Activated CD4-positive, alpha-beta T cell treated with anti-CD3 and anti-CD28 coated beads, Interleukin-2, Interleukin-4, amounts not matched to agents 100 ng/mL and 50 ng/mL, durations not matched to agents 16 hours and 8 hours (primary cell): ENCODE results near the gene PCAT6.
A peak's percentile ranks its signal among the peaks of the same experiment; 100 is the strongest.
"Not testable (repeated sequence)": the region's sequence is repeated elsewhere in the genome, so short reads cannot be mapped to it uniquely, and the experiment has no call there.

Source experiments
- DNase-seq: peaks from one replicate; pipeline ENCODE4 v3.0.0-alpha.2; 2020; ENCODE audit warnings: low spot score

Gene PCAT6

DNA sequence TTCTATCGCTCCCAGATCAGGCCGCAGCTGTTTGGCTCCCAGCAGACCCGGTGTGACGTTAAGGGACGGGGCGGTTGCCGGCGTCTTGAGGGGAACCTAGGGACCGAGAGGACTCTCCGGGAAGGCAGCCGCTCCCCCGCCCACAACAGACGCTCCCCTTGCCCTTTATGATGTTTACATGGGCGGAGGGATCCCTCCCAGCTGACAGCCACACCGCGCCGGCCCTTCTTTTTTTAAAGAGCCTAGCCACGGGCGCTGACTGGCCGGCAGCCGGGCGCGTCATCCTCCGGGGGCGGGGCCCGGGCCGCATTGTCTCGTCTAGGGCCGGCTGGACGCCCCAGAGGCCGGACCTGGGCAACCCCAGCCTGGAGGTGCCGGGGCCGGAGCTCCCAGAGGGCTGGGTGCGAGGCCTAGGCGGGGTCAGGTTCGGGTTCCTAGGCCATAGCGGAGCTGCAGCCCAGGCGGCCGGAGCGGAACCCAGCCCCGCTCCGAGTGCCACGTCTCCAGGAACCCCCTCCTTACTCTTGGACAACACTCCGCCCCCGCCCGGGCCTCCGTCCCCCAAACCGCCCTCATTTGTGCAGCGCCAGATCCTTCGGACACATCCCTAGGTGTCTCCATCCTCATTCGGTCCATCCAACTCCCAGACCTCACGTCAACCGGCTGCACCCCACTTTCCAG, at the start of gene PCAT6:
TSS of gene PCAT6 (plus strand) at position 340 of the 681 bp plus-strand sequence.
- DNase-seq: peak; percentile 89

DNA sequence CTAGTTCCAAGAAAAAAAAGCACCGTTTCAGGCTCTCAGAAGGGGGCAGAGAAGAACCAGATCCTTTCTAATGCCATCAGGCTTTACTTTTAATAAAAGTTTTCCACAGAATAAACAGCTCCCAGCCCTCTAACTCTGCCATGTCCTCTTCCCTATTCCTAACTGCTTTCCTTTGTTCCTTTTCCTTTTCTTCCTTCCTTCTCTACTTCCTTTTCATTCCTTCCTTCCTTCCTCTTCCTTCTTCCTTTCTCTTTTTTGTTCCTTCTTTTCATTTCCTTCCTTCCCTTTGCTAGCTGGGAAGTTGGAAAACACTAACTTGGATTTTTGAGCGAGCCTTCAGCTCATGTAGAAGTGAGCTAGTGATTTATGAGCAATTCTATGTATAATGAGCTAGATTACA, 48.7 kb upstream of the PCAT6 start:
- DNase-seq: no peak

GRCh38 chr1:202765721-202766120, 45.0 kb upstream of the PCAT6 start:
- no peak for DNase-seq

- no peak for DNase-seq
Observed at GRCh38 chr1:202770135-202770534, 40.6 kb upstream of the PCAT6 start.

DNA sequence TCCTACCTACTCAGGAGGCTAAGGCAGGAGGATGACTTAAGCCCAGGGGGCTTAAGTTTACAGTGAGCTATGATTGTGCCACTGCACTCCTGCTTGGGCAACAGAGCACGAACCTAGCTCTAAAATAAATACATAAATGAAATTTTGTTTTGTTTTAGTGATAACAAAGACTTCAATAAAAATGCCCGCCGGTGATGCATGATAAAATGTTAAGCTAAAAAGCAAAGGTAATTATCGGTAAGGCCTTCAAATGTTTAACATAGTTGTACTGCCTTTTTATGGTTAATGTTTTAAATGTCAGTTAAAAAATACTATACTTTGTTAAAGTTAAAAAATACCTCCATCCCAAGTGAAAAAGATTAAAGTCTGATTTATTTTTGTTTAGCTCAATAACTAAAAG, 29.6 kb upstream of the PCAT6 start:
- DNase-seq: no peak

- DNase-seq: no peak
Observed at GRCh38 chr1:202786804-202787203, 23.9 kb upstream of the PCAT6 start.

- DNase-seq: no peak
Observed at GRCh38 chr1:202788800-202789199, 22.0 kb upstream of the PCAT6 start.

DNA sequence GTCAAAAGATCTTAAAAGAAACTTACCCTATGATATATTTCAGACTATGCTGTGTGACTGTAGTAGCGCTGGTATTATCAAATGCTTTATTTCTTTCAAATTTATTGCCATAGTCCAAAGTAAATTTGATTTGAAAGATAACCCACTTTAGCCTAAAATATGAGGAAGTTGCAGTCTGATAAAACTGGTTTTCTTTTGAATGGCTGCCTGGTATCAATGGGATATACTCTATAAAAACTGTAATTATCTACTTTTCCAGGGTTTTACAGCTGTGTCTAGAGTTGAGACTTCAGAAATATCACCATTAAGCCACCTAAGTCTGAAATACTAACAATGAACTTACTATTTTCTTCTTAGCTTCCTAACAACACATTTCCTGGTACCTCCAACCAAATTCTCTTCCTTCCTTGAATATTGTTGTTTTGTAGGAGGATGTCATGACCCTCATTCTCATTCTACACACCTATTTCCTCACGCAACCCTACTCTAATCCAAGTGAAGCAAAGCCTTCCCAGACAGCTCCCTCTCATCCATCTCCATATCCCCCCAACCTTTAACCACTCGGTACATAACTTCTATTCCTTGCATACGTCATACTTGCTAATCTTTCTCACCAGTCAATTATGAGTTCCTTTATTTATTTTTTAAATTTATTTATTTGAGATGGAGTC, 19.5 kb upstream of the PCAT6 start:
- DNase-seq: no peak

- no peak for DNase-seq
Observed at GRCh38 chr1:202794051-202794740, 16.6 kb upstream of the PCAT6 start.

- not testable (repeated sequence) for DNase-seq
Observed at GRCh38 chr1:202794931-202795330, 15.8 kb upstream of the PCAT6 start.

DNA sequence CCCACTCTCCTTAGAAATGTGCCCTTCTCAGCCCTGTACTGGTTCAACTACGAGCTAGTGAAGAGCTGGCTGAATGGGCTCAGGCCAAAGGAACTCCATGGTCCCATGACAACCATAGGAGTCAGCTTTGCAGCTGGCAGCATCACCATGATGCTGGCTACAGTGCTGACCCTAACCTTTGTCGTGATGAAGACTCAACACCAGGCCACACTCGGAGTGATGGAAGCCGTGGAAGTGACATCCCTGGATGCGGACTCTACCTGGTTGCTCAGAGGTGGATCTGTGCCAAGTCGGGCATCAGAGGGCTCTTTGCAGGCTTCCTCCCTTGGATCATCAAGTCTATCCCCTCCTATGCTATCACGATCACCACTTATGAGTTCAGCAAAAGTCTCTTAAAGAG, 14.1 kb upstream of the PCAT6 start:
- no peak for DNase-seq

- DNase-seq: no peak
Observed at GRCh38 chr1:202798260-202798659, 12.5 kb upstream of the PCAT6 start.

GRCh38 chr1:202798792-202799331, 11.9 kb upstream of the PCAT6 start:
- DNase-seq: no peak

DNA sequence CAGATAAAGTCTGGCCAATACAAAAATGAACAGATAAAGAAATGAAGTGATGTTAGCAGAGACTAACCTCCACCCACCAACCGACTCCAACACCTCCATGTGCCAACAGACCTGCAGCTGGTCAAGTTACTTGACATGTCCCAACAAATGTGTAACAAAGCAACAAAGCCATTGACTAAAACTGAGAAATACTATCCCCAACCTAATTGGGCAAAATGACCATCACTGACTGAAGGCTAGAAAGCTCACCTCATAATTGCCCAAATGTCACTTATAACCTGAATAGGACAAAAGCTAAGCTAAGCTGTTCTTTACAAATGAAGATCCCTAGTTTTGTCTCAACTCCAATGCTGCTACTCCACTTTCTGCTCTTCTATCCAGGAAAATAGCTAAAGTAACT, 10.0 kb upstream of the PCAT6 start:
- DNase-seq: no peak

GRCh38 chr1:202801175-202801574, 9.6 kb upstream of the PCAT6 start:
- DNase-seq: no peak

DNA sequence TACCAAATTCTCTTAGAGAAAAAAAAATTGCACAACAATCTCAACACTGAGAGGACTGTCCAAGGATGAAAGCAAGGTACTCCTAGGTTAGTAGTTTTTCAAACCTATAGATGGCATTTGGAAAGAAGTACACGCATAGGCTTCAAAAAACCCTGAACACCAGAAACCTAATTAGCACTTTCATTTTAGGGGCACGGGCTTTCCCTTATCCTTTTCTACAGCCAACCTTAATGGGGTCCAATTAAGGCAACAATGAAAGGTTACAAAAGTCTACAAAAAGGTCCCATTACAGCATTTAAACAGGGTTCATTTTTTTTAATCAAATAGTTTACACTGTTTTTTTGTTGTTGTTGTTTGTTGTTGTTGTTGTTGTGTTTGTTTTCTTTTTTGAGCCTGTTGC, 8.7 kb upstream of the PCAT6 start:
- DNase-seq: no peak

DNA sequence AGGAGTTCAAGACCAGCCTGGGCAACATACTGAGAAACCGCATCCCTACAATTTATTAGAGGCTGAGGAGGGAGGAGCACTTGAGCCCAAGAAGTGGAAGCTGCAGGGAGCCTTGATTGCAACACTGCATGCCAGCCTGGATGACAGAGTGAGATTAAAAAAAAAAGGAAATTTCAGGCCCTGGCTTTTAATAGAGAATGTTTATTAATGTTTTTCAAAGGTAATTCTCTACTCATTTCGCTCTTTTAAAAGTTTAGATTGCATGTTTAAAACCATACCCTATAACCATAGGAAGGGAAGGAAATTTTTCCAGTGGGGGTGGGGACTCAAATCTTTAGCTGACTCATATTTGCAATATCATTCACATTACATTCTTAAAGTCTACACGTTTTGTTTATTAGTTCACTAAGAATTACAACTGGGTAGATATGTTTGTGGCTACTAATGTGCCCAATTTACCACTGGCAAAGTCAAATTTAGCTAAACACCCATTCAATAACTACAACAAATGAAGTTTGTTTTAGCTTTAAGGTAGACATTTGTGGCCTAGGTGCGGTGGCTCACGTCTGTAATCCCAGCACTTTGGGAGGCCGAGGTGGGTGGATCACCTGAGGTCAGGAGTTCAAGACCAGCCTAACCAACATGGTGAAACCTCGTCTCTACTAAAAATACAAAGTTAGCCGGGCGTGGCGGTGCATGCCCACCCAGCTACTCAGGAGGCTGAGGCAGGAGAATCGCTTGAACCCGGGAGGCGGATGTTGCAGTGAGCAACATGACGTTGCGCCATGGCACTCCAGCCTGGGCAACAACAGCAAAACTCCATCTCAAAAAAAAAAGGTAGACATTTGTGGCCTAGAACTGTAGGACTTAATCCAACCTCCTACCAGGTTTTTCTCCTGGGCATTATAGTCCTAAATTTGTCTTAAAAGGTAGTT, 7.5 kb upstream of the PCAT6 start:
- no peak for DNase-seq

DNA sequence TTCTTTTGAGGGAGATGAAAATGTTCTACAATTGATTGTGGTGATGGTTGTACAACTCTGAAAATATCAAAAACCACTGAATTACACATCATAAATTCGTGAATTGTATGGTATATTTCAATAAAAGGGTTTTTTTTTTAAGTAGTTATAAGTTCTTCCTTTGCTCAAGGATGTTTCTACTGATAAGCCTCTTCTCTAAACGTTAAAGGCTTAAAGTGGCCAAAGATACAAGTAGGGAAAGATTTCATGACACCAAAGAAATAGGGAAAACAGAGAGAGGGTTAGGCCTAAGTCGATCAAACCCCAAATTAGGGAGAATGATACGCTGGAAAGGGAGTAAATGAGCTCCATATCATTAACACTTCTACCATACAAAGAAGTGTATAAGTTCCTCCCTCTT, 6.6 kb upstream of the PCAT6 start:
- no peak for DNase-seq

GRCh38 chr1:202805886-202806844, 4.6 kb upstream of the PCAT6 start:
- DNase-seq: peak; percentile 30

GRCh38 chr1:202806845-202807450, 3.8 kb upstream of the PCAT6 start:
- DNase-seq: peak; percentile 32
